Activated CD4-positive, alpha-beta T cell treated with anti-CD3 and anti-CD28 coated beads, Interleukin-2, amount 50 U/mL, for 24 hours (primary cell): Measurements from ENCODE around the gene GRK4.
"Not testable (repeated sequence)": the region's sequence is repeated elsewhere in the genome, so short reads cannot be mapped to it uniquely, and the experiment has no call there.

ENCODE experiments used
- DNase-seq, 2 donors: peaks; one replicate each; pipeline ENCODE4 v3.0.0-alpha.2; 2020; ENCODE audit warnings: low read depth in 1 of 2, low spot score in 1 of 2

Gene GRK4

DNA sequence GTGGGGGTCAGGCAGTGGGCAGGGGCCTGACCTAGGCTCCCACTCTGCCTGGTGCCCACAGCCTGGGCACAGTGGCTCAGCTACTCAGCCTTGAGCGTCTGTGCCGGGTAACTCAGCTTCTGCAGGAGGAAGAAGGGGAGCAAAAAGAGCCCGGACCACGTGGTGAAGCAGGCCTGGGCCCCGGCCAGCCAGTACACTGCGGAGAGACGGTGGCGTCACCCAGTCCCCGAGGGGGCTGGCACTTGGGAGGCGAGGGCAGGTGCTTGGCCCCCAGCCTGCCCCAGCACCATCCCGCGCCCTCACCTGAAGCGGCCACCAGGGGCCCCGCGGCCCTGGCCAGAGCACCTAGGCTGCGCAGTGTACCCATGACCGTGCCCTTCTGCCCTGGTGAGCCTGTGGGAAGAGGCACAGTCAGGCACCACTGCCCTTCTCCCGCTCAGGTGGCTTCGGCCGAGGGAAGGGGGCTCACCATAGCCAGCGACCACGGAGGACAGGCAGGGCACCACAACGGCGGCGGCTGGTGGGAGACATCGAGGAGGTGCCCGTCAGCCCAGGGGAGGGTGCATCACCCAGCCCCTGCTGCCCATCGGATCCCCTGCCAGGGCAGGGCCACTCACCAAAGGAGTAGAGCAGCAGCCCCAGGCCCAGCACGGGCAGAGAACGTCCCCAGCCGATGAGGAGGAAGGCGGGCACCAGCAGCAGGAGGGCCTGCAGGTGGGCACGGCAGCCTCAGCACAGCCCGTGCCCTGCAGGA, 32.4 kb upstream of the GRK4 start:
- DNase-seq: no peak

DNA sequence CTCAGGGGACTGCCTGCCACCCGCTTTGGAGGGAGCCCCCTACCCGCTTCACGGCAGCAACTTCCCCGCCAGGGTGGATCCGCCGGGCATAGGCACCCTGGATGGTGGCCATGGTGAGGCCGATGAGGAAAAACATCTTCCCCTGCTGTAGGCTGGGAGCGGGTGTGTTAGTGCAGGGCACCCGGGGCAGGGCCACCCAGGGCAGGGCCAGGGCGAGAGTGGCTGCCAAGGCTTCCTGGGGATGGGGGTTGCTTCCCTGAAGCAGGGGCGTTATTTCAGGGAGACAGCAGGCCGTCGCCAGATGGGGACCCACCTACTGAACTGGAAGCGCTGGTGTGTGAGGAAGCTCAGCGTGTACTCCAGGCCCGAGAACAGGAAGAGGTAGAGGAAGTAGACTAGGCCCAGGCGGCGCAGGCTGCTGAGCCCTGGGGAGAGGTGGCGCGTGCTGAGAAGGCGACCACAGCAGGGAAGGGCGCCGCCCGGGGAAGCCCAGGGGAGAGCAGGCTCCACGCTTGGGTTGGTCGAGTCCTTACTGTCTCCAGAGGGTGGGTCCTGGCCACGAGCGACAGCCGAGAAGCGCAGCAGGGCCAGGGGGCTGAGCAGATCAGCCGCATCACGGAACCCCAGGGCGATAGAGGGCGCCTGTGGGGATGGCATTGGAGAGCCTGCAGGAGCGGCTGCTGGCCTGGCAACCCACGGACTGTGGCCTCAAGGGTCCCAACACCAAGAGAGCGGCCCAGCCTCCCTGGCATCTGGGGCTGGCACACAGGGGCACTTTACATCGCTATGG, 31.7 kb upstream of the GRK4 start:
- DNase-seq: no peak

DNA sequence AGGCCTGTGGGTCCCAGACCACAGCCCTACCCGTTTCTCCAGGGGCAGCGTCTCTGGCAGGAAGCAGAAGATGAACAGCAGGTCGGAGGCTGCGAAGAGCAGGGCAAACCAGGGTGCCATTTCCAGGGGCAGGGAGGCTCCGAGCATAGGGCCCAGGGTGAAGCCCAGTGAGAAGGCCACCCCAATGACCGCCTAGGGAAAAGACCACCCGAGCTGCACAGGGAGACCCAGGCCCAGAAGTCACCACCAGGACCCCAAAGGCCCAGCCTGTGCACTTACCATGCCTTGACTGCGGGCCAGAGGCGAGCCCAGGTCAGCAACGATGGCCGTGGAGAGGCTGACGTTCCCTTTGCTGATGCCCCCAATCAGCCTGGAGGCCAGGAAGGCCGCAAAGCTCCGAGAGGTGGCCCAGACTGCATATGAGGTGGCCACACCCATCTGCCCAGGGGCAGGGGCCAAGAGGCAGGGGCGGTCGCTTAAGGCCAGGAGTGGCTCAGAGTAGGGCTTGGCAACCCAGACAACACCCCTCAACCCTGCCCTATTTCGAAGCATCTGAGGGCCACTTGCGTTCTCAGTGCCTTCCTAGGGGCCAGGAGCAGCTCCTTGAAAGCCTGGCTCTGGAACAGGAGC, 30.9 kb upstream of the GRK4 start:
- DNase-seq: no peak

DNA sequence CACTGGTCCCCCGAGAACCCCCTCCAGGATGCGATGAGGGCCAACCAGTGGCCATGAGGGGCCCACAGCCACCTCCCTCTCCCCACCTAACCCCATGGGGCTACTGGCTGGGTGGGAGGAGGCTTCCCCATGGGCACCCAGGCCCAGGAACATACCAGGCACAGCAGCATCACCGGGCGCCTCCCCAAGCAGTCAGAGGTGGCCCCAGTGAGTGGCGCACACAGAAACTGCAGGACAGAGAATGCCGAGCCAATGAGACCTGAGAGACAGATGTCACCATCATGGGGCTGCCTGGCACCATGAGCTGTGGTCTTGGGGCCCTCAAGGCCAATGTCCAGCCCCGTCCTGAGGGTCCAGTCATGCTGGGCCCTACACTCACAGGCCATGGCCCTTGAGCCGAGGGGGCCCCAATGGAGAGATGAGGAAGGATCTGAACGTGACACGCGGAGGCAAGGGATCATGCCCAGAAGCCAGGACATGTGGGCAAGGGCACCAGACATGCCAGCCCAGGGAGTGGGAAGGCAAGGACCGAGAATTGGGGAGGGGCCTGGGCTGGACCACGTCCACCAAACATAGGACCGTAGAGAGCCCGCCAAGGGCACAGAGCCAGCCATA, 30.3 kb upstream of the GRK4 start:
- DNase-seq: no peak

DNA sequence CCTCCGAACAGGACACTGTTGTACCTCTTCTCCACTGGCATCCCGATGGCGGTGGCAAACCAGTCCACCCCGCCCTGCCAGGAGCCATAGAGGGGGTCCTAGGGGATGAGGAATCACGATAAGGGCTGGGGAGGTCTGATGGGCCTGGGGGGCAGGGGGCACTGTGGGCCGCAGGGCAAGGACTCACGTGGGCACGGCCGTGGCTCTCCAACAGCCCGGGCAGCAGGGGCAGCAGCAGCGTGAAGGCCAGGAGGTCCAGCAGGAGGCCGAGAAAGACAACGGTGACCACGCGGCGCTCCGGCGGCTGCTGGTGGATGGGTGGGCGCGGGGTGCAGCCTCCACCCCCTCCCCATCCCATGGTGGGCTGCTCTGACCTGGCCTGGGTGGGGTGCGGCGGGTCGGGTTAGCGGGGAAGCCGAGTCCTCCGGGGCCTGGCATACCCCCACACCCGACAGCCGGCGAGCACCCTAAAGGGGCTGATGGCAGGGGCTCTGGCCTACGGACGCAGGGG, 29.8 kb upstream of the GRK4 start:
- no peak for DNase-seq

DNA sequence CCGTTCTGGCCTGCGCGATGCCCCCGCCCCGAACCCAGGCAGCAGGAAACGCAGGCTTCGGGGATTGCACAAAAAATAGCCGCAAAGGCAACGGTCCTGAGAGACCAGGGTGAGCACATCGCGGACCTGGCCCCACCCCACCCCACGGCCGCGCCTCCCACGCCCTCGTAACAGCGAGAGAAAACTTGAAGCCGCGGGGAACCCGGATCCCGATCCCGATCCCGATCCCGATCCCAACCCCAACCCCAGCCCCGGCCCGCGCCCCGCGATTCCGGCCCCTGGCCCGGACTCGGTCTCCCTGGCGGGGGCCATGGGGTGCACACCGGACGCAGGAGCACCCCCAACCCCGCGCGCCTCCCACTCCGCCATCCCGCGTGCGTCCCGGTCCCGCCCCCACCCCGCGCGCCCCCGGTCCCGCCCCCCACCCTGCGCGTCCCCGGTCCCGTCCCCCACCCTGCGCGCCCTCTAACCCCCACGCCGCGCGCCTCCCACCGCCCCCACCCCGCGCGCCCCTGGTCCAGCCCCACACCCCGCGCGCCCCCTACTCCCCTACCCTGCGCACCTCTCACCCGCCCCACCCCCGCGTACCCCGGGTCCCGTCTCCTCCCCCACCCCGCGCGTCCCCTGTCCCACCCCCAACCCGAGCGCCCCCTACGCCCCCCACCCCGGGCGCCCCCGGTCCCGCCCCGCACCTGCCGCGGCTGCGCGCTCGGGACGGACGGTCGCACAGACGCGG, 29.1 kb upstream of the GRK4 start:
- no peak for DNase-seq

DNA sequence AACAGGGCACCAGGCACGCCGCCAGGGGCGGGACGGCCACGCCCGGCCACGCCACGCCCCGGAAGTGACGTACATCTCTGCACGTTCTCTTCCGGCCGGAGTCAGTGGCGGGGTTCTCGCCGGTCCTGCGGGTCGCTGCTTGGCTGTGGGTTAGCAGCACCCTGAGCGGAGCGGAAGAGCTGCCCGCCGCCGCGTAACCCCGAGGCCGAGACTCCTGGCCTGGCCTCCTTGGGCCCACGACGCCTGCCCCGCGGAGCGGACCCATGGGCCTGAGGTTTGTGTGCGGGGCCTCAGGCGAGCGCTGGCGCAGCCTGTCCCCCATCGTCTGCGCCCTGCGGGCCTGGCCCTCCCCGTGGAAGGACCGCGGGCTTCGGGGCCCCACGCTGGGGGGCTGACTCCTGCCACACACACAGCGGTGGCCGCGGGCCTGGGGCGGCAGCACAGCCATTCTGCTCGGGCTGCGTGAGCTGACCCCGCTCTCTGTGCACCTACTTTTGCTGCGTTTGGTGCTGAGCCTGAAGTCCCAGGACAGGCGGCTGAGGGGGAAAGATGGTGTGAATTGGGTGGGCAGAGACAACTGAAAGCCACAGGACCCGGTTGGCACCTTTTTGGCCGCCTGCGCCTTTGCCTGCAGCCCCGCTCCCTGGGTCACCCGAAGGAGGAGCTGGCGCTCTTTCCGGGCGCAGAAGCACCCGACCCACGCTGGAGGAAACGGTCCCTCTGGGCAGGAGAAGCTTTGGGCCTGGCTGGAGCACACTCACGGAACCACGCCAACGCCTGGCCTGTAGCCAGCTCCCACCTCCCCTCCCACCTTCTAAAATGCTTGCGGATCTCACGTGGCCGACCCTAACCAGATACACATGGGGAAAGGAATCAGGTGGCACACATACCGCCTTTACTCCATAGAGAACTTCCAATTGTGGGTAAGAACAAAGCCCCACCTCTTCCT, 28.3 kb upstream of the GRK4 start:
- DNase-seq: peak; percentile 92 to 96

DNA sequence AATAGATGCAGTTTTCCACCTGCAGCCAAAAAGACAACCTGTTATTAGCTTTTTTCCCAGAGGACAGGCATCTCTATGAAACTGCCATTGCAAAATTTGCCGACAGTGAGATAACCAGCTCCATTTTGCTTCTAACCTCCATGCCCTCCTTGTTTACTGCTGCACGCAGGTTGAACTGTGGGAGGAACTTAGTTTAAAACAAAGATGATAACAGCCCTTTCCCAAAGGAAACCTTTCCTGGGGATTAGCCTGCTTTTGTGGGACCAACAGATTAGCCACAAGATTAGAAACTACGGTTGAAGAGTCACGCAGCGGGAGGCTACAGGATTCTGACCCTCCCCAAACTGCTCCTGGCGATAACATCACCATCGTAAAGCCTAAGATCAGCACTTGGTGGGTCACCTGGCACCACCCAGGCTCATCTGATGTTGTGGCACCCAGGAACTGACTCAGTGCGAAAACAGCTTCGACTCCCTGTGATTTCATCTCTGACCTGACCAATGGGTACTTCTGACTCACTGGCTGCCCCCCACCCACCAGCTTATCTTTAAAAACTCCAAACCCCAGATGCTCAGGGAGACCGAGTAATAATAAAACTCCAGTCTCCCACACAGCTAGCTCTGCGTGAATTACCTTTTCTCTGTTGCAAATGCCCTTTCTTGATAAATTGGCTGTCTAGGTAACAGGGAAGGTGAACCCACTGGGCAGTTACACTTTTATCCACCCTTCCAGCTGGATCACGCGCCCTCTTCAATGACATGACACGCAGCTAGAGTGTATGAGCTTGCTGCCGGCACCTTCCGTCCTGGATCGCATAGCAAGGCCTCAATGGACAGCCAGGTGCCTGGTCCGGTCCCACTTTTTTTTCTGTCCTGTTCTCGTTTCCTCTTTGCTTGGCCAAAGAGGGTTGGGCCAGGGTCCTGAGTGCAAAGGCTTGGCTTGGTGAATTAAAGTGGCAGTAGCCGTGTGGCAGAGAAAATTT, 27.3 kb upstream of the GRK4 start:
- peak in 1 of 2 donors; percentile 64 for DNase-seq

DNA sequence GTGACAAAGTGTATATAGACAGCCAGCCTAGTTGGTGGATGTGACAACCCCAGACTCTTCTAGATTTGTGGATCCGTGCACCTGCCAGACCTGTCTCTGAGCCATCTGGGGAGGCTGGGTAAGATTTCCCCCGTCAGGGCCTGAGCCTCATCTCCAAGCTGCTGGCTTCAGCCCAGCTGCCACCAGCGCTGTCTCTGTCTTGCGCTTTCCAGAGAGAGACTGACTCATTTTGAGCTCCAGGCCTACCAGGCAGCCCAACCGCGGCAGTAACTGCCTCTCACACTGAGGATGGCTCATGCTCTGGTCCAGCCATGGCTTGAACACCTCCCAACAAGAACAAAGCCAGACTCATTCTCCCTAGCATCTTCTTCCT, 26.6 kb upstream of the GRK4 start:
- DNase-seq: no peak

DNA sequence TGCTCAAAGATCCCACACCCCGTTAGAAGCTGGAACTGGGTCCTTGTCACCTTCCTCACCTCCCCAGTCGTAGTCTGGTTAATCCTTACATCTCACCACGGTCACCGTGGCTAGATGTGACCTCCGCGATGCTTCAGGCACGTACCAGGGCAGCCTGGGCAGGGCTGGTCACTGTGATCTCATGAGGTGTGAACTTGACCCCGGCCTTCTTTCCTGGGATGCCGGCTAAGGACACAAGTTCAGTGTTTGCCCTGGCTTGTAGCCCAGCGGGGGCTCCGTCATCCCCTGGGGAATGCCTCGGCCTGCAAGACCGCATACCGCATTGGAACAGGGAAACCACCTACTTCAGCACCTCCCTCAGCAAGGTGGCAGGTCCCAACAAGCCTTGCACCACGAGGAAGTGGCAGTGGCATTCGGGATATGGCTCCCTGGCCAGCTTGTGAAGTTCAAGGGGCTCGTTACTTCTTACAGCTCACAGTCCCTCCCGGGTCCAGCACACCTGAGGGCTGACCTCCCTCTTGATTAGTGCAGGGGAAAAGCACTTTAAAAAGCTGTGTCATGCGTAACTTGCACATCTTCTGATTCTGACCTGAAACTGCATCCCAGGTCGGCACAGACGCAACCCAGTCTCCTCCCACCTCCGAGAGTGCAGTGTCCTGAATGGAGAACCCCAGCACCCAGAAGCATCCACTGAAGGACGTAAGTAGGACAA, 26.1 kb upstream of the GRK4 start:
- no peak for DNase-seq

DNA sequence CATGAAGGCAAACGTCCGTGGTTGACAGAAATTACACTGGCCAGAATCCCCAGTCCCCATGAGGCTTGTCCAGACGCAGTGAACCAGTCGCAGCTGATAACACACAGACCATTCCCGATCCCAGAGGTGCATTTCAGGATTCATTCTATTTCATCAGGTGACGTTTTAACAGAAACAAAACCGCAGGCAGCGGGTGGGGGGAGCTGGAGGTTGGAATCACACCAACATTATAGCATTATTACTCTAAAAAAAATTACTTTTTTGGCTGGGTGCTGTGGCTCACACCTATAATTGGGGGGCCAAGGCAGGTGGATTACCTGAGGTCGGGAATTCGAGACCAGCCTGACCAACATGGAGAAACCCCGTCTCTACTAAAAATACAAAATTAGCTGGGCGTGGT, 25.4 kb upstream of the GRK4 start:
- DNase-seq: no peak

DNA sequence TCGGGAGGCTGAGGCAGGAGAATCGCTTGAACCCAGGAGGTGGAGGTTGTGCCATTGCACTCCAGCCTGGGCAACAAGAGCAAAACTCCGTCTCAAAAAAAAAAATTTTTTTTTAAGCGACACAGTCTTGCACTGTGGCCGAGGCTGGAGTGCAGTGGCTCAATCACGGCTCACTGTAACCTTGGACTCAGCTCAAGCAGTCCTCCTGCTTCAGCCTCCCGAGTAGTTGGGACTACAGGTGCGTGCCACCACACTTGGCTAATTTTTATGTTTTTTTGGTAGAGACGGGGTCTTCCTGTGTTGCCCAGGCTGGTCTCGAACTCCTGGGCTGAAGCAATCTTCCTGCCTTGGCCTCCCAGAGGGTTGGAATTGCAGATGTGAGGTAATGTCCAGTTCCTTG, 25.0 kb upstream of the GRK4 start:
- DNase-seq: not testable (repeated sequence)

DNA sequence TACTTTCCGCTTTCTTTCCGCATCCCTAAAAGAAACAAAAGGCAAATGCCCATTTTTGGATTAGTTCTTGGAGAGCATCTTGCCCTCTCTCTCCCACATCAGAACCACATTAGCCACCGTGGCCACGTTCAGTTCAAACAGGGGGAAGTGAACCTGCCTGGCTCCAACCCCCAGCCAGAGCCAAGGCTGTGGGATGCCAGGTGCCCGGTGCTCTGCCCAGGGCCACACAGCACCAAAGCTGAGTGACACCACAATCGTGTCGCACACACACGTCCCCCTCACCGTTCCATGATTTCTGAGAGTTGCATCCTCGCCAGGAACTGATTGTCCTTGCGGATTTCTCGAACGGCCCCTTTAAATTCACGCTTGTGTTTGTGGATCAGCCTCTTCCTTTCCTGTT, 24.5 kb upstream of the GRK4 start:
- DNase-seq: no peak

DNA sequence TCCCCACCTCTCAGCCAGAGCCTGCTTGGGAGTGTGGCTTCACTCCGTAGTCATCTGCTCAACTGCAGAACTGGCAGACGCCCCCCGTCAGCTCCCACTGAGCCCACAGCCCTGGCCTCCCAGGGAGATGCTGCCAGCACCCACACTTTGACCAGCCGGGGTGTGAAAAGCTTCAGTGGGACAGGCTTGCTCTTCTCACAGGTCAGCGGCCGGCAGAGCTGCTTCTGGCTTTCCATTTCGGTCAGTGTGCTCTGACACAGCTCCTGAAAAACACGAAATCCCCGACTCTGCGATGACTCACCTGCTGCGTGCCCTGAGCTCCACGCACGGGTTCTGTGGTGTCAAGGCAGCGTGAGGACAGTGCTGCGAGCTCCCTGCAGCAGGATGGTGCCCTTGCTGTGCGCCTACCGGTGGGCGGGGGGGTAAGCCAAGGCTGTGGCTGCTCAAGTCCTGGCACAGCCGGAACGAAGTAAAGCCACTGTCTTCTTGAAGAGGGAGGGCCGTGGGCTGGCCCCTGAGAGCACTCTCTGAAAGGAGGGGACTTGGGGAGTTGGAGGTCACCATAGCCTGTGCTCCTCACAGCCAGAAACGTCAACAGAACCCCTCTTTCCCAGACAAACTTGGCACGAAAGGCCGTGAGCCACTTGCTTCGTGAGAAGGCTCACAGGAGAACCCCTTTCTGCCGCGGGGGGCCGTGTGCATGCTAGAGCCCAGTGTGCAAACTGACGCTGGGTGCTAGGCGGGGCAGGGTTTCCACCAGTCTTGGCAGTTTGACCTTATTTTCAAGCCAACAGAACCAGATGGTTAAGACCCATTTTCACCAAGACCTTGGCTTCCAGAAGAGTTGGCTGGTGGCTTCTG, 23.8 kb upstream of the GRK4 start:
- DNase-seq: no peak

DNA sequence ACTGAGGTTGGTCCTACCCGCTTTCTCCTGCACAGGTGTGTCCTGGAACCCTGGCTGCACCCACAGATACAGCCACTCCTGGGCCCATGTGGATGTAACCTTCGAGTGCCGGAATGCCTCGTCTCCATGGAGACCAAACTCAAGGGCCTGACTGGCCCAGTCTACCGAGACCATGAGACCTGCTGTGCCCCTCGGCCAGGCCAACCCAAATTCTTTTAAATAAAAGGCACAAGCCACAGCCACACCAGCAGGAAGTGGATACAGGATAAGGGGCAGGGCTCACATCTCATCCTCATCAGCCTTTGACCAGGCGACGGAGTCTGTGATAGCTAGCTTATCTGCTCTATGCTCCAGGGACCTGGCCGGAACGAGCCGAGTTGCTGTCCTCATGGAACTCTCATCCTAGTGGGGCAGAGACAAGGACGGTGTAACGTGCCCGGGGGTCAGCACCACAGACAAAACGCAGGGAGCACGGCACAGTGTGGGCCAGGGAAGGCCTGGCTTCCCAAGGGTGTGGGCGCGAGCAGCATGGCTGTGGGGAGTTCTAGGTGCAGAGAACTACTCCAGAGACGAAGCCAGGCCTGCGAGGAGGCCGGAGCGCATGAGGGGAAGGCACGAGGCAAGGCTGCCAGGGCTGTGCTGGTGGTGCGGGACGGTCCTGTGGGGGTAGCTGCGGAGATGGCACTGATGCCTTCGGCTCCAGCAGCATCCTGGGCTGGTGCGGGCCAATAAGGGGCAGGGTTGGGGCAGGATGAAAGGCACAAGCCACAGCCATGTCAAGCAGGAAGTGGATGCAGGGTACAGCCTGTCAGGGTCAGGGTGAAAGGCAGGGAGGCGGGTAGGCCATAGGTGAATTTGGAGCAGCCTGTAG, 22.9 kb upstream of the GRK4 start:
- DNase-seq: no peak
